HEK293 (cell line): ENCODE results near the gene CAMK2N1.

Experiments
- KLF9 ChIP-seq: fragments of 450-650 bp; formaldehyde crosslinking; IDR thresholded peaks from 2 replicates; pipeline ENCODE4 v1.5.1; 2016; ENCODE audit warnings: missing biosample characterization, missing genetic modification characterization, low read depth
- OSR2 ChIP-seq: fragments of 450-650 bp; formaldehyde crosslinking; IDR thresholded peaks from 2 replicates; pipeline ENCODE4 v1.5.1; 2016; ENCODE audit warnings: missing biosample characterization, missing genetic modification characterization
- PBX3 ChIP-seq: sonication (generic); formaldehyde crosslinking; IDR thresholded peaks from 2 replicates; pipeline ENCODE4 v1.8.1; 2022; ENCODE audit warnings: mild to moderate bottlenecking, moderate library complexity, missing genetic modification reagents
- YY2 ChIP-seq: fragments of 450-650 bp; formaldehyde crosslinking; IDR thresholded peaks from 2 replicates; pipeline ENCODE4 v1.5.1; 2016; ENCODE audit warnings: missing biosample characterization, missing genetic modification characterization
- ZBTB17 ChIP-seq: fragments of 450-650 bp; formaldehyde crosslinking; IDR thresholded peaks from 2 replicates; pipeline ENCODE4 v1.5.1; 2016; ENCODE audit warnings: missing biosample characterization, missing genetic modification characterization
- ZNF10 ChIP-seq: fragments of 450-650 bp; formaldehyde crosslinking; IDR thresholded peaks from 2 replicates; pipeline ENCODE4 v1.5.1; 2017; ENCODE audit warnings: missing biosample characterization, missing genetic modification characterization
- ZNF121 ChIP-seq: fragments of 450-650 bp; formaldehyde crosslinking; IDR thresholded peaks from 2 replicates; pipeline ENCODE4 v1.5.1; 2016; ENCODE audit warnings: missing biosample characterization, missing genetic modification characterization
- ZNF155 ChIP-seq: fragments of 450-650 bp; formaldehyde crosslinking; IDR thresholded peaks from 2 replicates; pipeline ENCODE4 v1.5.1; 2016; ENCODE audit warnings: missing biosample characterization, missing genetic modification characterization
- ZNF274 ChIP-seq, 2 experiments: fragments of 200-500 bp in 1 of 2; fragments of 450-650 bp in 1 of 2; sonication (Bioruptor generic) in 1 of 2; formaldehyde crosslinking in 1 of 2; IDR thresholded peaks; 2 replicates each; pipeline versions ENCODE4 v1.5.1 to v1.6.1; 2014 to 2016; ENCODE audit warnings: borderline replicate concordance in 1 of 2, inconsistent platforms in 1 of 2, low read length in 1 of 2, missing biosample characterization in 1 of 2, missing genetic modification characterization in 1 of 2
- ZNF292 ChIP-seq: fragments of 450-650 bp; formaldehyde crosslinking; IDR thresholded peaks from 2 replicates; pipeline ENCODE4 v1.5.1; 2016; ENCODE audit warnings: low read depth, missing biosample characterization, missing genetic modification characterization, borderline replicate concordance
- ZNF302 ChIP-seq: fragments of 450-650 bp; formaldehyde crosslinking; IDR thresholded peaks from 2 replicates; pipeline ENCODE4 v1.5.1; 2016; ENCODE audit warnings: missing biosample characterization, missing genetic modification characterization, low read depth
- ZNF394 ChIP-seq: fragments of 450-650 bp; formaldehyde crosslinking; IDR thresholded peaks from 2 replicates; pipeline ENCODE4 v1.5.1; 2016; ENCODE audit warnings: missing biosample characterization, missing genetic modification characterization, mild to moderate bottlenecking, moderate library complexity, borderline replicate concordance
- ZNF433 ChIP-seq: fragments of 450-650 bp; formaldehyde crosslinking; IDR thresholded peaks from 2 replicates; pipeline ENCODE4 v1.5.1; 2016; ENCODE audit warnings: missing biosample characterization, missing genetic modification characterization, low read depth
- ZNF473 ChIP-seq: fragments of 450-650 bp; formaldehyde crosslinking; IDR thresholded peaks from 2 replicates; pipeline ENCODE4 v1.5.1; 2017; ENCODE audit warnings: missing biosample characterization, missing genetic modification characterization
- ZNF530 ChIP-seq: fragments of 450-650 bp; formaldehyde crosslinking; IDR thresholded peaks from 2 replicates; pipeline ENCODE4 v1.5.1; 2016; ENCODE audit warnings: low read depth, missing biosample characterization, missing genetic modification characterization
- ZNF549 ChIP-seq: fragments of 450-650 bp; IDR thresholded peaks from 2 replicates; pipeline ENCODE4 v1.5.1; 2018; ENCODE audit warnings: missing biosample characterization, missing genetic modification characterization, mild to moderate bottlenecking, inconsistent platforms, moderate library complexity
- ZNF555 ChIP-seq: fragments of 450-650 bp; formaldehyde crosslinking; conservative IDR thresholded peaks from 2 replicates; pipeline ENCODE4 v1.5.1; 2017; ENCODE audit warnings: missing biosample characterization, mild to moderate bottlenecking, missing genetic modification characterization, inconsistent platforms
- ZNF558 ChIP-seq: fragments of 450-650 bp; formaldehyde crosslinking; IDR thresholded peaks from 2 replicates; pipeline ENCODE4 v1.5.1; 2016; ENCODE audit warnings: missing biosample characterization, missing genetic modification characterization
- ZNF571 ChIP-seq: fragments of 450-650 bp; formaldehyde crosslinking; IDR thresholded peaks from 2 replicates; pipeline ENCODE4 v1.5.0; 2017; ENCODE audit warnings: missing biosample characterization, missing genetic modification characterization
- ZNF580 ChIP-seq: fragments of 450-650 bp; formaldehyde crosslinking; IDR thresholded peaks from 2 replicates; pipeline ENCODE4 v1.5.1; 2016; ENCODE audit warnings: missing biosample characterization, missing genetic modification characterization
- ZNF777 ChIP-seq: fragments of 450-650 bp; formaldehyde crosslinking; IDR thresholded peaks from 2 replicates; pipeline ENCODE4 v1.5.1; 2017; ENCODE audit warnings: missing biosample characterization, missing genetic modification characterization, borderline replicate concordance
- ZNF830 ChIP-seq: fragments of 450-650 bp; IDR thresholded peaks from 2 replicates; pipeline ENCODE4 v1.5.0; 2018; ENCODE audit warnings: missing biosample characterization, missing genetic modification characterization, low read depth, mild to moderate bottlenecking, moderate library complexity
- ZNF837 ChIP-seq: fragments of 450-650 bp; formaldehyde crosslinking; IDR thresholded peaks from 2 replicates; pipeline ENCODE4 v1.5.1; 2016; ENCODE audit warnings: missing biosample characterization, missing genetic modification characterization
- ZSCAN30 ChIP-seq: fragments of 450-650 bp; IDR thresholded peaks from 2 replicates; pipeline ENCODE4 v1.5.1; 2018; ENCODE audit warnings: missing biosample characterization, mild to moderate bottlenecking, missing genetic modification characterization, moderate library complexity
- TF ChIP-seq, protein P1 (sequence below): fragments of 450-650 bp; formaldehyde crosslinking; IDR thresholded peaks from 2 replicates; pipeline ENCODE4 v1.5.1; 2016; ENCODE audit warnings: missing biosample characterization, missing genetic modification characterization, borderline replicate concordance
- TF ChIP-seq, protein P2 (sequence below): fragments of 450-650 bp; formaldehyde crosslinking; IDR thresholded peaks from 2 replicates; pipeline ENCODE4 v1.5.1; 2016; ENCODE audit warnings: missing biosample characterization, missing genetic modification characterization
- TF ChIP-seq, protein P3 (sequence below): fragments of 450-650 bp; formaldehyde crosslinking; IDR thresholded peaks from 2 replicates; pipeline ENCODE4 v1.5.1; 2016; ENCODE audit warnings: missing biosample characterization, missing genetic modification characterization

CAMK2N1 gene

GRCh38 chr1:20486457-20487235, 636 bp upstream of the CAMK2N1 start (continued):
- TF ChIP-seq, protein P1, sequence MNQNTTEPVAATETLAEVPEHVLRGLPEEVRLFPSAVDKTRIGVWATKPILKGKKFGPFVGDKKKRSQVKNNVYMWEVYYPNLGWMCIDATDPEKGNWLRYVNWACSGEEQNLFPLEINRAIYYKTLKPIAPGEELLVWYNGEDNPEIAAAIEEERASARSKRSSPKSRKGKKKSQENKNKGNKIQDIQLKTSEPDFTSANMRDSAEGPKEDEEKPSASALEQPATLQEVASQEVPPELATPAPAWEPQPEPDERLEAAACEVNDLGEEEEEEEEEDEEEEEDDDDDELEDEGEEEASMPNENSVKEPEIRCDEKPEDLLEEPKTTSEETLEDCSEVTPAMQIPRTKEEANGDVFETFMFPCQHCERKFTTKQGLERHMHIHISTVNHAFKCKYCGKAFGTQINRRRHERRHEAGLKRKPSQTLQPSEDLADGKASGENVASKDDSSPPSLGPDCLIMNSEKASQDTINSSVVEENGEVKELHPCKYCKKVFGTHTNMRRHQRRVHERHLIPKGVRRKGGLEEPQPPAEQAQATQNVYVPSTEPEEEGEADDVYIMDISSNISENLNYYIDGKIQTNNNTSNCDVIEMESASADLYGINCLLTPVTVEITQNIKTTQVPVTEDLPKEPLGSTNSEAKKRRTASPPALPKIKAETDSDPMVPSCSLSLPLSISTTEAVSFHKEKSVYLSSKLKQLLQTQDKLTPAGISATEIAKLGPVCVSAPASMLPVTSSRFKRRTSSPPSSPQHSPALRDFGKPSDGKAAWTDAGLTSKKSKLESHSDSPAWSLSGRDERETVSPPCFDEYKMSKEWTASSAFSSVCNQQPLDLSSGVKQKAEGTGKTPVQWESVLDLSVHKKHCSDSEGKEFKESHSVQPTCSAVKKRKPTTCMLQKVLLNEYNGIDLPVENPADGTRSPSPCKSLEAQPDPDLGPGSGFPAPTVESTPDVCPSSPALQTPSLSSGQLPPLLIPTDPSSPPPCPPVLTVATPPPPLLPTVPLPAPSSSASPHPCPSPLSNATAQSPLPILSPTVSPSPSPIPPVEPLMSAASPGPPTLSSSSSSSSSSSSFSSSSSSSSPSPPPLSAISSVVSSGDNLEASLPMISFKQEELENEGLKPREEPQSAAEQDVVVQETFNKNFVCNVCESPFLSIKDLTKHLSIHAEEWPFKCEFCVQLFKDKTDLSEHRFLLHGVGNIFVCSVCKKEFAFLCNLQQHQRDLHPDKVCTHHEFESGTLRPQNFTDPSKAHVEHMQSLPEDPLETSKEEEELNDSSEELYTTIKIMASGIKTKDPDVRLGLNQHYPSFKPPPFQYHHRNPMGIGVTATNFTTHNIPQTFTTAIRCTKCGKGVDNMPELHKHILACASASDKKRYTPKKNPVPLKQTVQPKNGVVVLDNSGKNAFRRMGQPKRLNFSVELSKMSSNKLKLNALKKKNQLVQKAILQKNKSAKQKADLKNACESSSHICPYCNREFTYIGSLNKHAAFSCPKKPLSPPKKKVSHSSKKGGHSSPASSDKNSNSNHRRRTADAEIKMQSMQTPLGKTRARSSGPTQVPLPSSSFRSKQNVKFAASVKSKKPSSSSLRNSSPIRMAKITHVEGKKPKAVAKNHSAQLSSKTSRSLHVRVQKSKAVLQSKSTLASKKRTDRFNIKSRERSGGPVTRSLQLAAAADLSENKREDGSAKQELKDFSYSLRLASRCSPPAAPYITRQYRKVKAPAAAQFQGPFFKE (tag by site-specific recombination): no peak
- TF ChIP-seq ZNF10 (tag by site-specific recombination) (peak; percentile 12; the same call in 1 of the 2 replicates), ZNF433 (no peak), YY2 (tag by site-specific recombination) (no peak), ZNF777 (tag by site-specific recombination) (0 out of 2 replicates have a peak, but pooled peaks have one; percentile 25), ZNF580 (tag by site-specific recombination) (no peak), ZNF302 (tag by site-specific recombination) (no peak), PBX3 (CRISPR knock-in tag) (no peak), ZNF837 (no peak), ZNF292 (tag by site-specific recombination) (no peak), ZNF830 (tag by site-specific recombination) (no peak), ZNF555 (tag by site-specific recombination) (no peak), ZNF571 (tag by site-specific recombination) (no peak), ZSCAN30 (no peak), ZNF558 (tag by site-specific recombination) (no peak), ZNF549 (tag by site-specific recombination) (no peak), KLF9 (tag by site-specific recombination) (peak; percentile 81), ZNF274 (IDR thresholded peaks at IDR 0.05; ENCODE audit: low read length) (no peak), ZNF274 (tag by site-specific recombination; IDR thresholded peaks at IDR 0.05; ENCODE audit: borderline replicate concordance) (no peak), ZNF473 (tag by site-specific recombination) (no peak), ZBTB17 (no peak), ZNF394 (no peak), OSR2 (no peak), ZNF155 (tag by site-specific recombination) (no peak), ZNF121 (no peak), ZNF530 (tag by site-specific recombination) (no peak)
- TF ChIP-seq, protein P2, sequence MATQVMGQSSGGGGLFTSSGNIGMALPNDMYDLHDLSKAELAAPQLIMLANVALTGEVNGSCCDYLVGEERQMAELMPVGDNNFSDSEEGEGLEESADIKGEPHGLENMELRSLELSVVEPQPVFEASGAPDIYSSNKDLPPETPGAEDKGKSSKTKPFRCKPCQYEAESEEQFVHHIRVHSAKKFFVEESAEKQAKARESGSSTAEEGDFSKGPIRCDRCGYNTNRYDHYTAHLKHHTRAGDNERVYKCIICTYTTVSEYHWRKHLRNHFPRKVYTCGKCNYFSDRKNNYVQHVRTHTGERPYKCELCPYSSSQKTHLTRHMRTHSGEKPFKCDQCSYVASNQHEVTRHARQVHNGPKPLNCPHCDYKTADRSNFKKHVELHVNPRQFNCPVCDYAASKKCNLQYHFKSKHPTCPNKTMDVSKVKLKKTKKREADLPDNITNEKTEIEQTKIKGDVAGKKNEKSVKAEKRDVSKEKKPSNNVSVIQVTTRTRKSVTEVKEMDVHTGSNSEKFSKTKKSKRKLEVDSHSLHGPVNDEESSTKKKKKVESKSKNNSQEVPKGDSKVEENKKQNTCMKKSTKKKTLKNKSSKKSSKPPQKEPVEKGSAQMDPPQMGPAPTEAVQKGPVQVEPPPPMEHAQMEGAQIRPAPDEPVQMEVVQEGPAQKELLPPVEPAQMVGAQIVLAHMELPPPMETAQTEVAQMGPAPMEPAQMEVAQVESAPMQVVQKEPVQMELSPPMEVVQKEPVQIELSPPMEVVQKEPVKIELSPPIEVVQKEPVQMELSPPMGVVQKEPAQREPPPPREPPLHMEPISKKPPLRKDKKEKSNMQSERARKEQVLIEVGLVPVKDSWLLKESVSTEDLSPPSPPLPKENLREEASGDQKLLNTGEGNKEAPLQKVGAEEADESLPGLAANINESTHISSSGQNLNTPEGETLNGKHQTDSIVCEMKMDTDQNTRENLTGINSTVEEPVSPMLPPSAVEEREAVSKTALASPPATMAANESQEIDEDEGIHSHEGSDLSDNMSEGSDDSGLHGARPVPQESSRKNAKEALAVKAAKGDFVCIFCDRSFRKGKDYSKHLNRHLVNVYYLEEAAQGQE (tag by site-specific recombination): peak; percentile 16; the same call in 1 of the 2 replicates
- TF ChIP-seq, protein P3, sequence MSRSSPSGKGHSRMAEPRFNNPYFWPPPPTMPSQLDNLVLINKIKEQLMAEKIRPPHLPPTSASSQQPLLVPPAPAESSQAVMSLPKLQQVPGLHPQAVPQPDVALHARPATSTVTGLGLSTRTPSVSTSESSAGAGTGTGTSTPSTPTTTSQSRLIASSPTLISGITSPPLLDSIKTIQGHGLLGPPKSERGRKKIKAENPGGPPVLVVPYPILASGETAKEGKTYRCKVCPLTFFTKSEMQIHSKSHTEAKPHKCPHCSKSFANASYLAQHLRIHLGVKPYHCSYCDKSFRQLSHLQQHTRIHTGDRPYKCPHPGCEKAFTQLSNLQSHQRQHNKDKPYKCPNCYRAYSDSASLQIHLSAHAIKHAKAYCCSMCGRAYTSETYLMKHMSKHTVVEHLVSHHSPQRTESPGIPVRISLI (tag by site-specific recombination): no peak
